ENCODE measurements around the gene GRM8.

DNA sequence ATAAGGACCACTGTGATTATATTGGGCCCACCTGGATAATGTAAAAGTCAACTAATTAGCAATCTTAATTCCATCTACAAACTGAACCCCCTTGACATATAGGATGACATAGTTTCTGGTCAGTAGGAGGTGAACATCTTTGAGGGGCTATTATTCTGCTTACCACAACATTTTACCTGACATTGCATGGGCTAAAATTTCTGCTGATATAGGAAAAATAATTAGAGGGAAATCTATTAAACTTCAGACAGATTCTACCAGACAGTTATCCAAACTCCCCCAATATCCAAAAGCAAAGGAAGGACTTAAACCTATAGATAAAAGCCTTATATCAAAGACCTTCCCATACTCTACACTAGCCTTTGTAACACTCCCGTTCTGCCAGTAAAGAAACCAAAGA is 443.6 kb downstream of the GRM8 start:
- TF ChIP-seq, protein P1, sequence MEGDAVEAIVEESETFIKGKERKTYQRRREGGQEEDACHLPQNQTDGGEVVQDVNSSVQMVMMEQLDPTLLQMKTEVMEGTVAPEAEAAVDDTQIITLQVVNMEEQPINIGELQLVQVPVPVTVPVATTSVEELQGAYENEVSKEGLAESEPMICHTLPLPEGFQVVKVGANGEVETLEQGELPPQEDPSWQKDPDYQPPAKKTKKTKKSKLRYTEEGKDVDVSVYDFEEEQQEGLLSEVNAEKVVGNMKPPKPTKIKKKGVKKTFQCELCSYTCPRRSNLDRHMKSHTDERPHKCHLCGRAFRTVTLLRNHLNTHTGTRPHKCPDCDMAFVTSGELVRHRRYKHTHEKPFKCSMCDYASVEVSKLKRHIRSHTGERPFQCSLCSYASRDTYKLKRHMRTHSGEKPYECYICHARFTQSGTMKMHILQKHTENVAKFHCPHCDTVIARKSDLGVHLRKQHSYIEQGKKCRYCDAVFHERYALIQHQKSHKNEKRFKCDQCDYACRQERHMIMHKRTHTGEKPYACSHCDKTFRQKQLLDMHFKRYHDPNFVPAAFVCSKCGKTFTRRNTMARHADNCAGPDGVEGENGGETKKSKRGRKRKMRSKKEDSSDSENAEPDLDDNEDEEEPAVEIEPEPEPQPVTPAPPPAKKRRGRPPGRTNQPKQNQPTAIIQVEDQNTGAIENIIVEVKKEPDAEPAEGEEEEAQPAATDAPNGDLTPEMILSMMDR (IDR thresholded peaks at IDR 0.05; ENCODE audit: insufficient read depth, low read depth, low read length): no peak
- no peak for TF ChIP-seq EZH2 (IDR thresholded peaks at IDR 0.05; ENCODE audit: insufficient read depth, low read length)

All from astrocyte (in vitro differentiated cells and primary cell).